ENCODE results near the gene LMNA.
"Not testable (repeated sequence)": the region's sequence is repeated elsewhere in the genome, so short reads cannot be mapped to it uniquely, and the experiment has no call there.

LMNA gene

GRCh38 chr1:156164125-156164831, 49.8 kb downstream of the LMNA start:
- Histone ChIP-seq H3K4me3 (ENCODE audit: low read length) (no peak overlapping the region), H3K9me3 (ENCODE audit: control insufficient read depth, low read length) (peaks cover 3% of the 10 kb centered on the region), H3K36me3 (ENCODE audit: control insufficient read depth, insufficient read depth, low read length, severe bottlenecking) (no peaks in the 10 kb centered on the region), H3K4me1 (ENCODE audit: control insufficient read depth, insufficient read depth, low read length) (peaks cover 23% of the 10 kb centered on the region), H3K27me3 (replicated peaks; ENCODE audit: control insufficient read depth, insufficient read depth, low read length) (no peaks in the 10 kb centered on the region), H3K9ac (ENCODE audit: low read length) (no peak overlapping the region)
- DNase-seq (ENCODE audit: low read depth), result no peak

- H3K9ac ChIP-seq (ENCODE audit: low read length), result no peak overlapping the region
- peaks cover 23% of the 10 kb centered on the region for H3K4me1 ChIP-seq (ENCODE audit: control insufficient read depth, insufficient read depth, low read length)
- H3K27me3 ChIP-seq (replicated peaks; ENCODE audit: control insufficient read depth, insufficient read depth, low read length), result no peaks in the 10 kb centered on the region
- DNase-seq (ENCODE audit: low read depth), result no peak
- H3K9me3 ChIP-seq (ENCODE audit: control insufficient read depth, low read length), result peaks cover 3% of the 10 kb centered on the region
- no peaks in the 10 kb centered on the region for H3K36me3 ChIP-seq (ENCODE audit: control insufficient read depth, insufficient read depth, low read length, severe bottlenecking)
- H3K4me3 ChIP-seq (ENCODE audit: low read length), result no peak overlapping the region
Observed at GRCh38 chr1:156165083-156165482, 50.6 kb downstream of the LMNA start.

GRCh38 chr1:156167536-156167935, 53.0 kb downstream of the LMNA start:
- DNase-seq (ENCODE audit: low read depth), result no peak
- no peak overlapping the region for H3K4me3 ChIP-seq (ENCODE audit: low read length)
- H3K9ac ChIP-seq (ENCODE audit: low read length), result no peak overlapping the region
- H3K27me3 ChIP-seq (replicated peaks; ENCODE audit: control insufficient read depth, insufficient read depth, low read length), result no peaks in the 10 kb centered on the region
- H3K4me1 ChIP-seq (ENCODE audit: control insufficient read depth, insufficient read depth, low read length), result peaks cover 7% of the 10 kb centered on the region
- H3K36me3 ChIP-seq (ENCODE audit: control insufficient read depth, insufficient read depth, low read length, severe bottlenecking), result no peaks in the 10 kb centered on the region
- peaks cover 3% of the 10 kb centered on the region for H3K9me3 ChIP-seq (ENCODE audit: control insufficient read depth, low read length)

GRCh38 chr1:156172696-156173470, 58.4 kb downstream of the LMNA start:
- Histone ChIP-seq H3K9me3 (ENCODE audit: control insufficient read depth, low read length) (no peaks in the 10 kb centered on the region), H3K27me3 (replicated peaks; ENCODE audit: control insufficient read depth, insufficient read depth, low read length) (no peaks in the 10 kb centered on the region), H3K4me1 (ENCODE audit: control insufficient read depth, insufficient read depth, low read length) (no peaks in the 10 kb centered on the region), H3K36me3 (ENCODE audit: control insufficient read depth, insufficient read depth, low read length, severe bottlenecking) (no peaks in the 10 kb centered on the region), H3K4me3 (ENCODE audit: low read length) (no peak overlapping the region), H3K9ac (ENCODE audit: low read length) (no peak overlapping the region)
- DNase-seq (ENCODE audit: low read depth), result no peak

- H3K9ac ChIP-seq (ENCODE audit: low read length), result no peak overlapping the region
- no peaks in the 10 kb centered on the region for H3K36me3 ChIP-seq (ENCODE audit: control insufficient read depth, insufficient read depth, low read length, severe bottlenecking)
- H3K27me3 ChIP-seq (replicated peaks; ENCODE audit: control insufficient read depth, insufficient read depth, low read length), result no peaks in the 10 kb centered on the region
- H3K4me1 ChIP-seq (ENCODE audit: control insufficient read depth, insufficient read depth, low read length), result no peaks in the 10 kb centered on the region
- no peaks in the 10 kb centered on the region for H3K9me3 ChIP-seq (ENCODE audit: control insufficient read depth, low read length)
- no peak overlapping the region for H3K4me3 ChIP-seq (ENCODE audit: low read length)
- no peak for DNase-seq (ENCODE audit: low read depth)
Observed at GRCh38 chr1:156176610-156177210, 62.2 kb downstream of the LMNA start.

GRCh38 chr1:156177919-156178654, 63.6 kb downstream of the LMNA start:
- DNase-seq (ENCODE audit: low read depth), result no peak
- no peaks in the 10 kb centered on the region for H3K36me3 ChIP-seq (ENCODE audit: control insufficient read depth, insufficient read depth, low read length, severe bottlenecking)
- H3K9ac ChIP-seq (ENCODE audit: low read length), result no peak overlapping the region
- no peaks in the 10 kb centered on the region for H3K4me1 ChIP-seq (ENCODE audit: control insufficient read depth, insufficient read depth, low read length)
- H3K4me3 ChIP-seq (ENCODE audit: low read length), result no peak overlapping the region
- no peaks in the 10 kb centered on the region for H3K27me3 ChIP-seq (replicated peaks; ENCODE audit: control insufficient read depth, insufficient read depth, low read length)
- H3K9me3 ChIP-seq (ENCODE audit: control insufficient read depth, low read length), result no peaks in the 10 kb centered on the region

- Histone ChIP-seq H3K4me3 (ENCODE audit: low read length) (no peak overlapping the region), H3K36me3 (ENCODE audit: control insufficient read depth, insufficient read depth, low read length, severe bottlenecking) (no peaks in the 10 kb centered on the region), H3K9me3 (ENCODE audit: control insufficient read depth, low read length) (no peaks in the 10 kb centered on the region), H3K27me3 (replicated peaks; ENCODE audit: control insufficient read depth, insufficient read depth, low read length) (no peaks in the 10 kb centered on the region), H3K4me1 (ENCODE audit: control insufficient read depth, insufficient read depth, low read length) (no peaks in the 10 kb centered on the region), H3K9ac (ENCODE audit: low read length) (no peak overlapping the region)
- DNase-seq (ENCODE audit: low read depth), result no peak
Observed at GRCh38 chr1:156180471-156180870, 66.0 kb downstream of the LMNA start.

- H3K9ac ChIP-seq (ENCODE audit: low read length); H3K9me3 ChIP-seq (ENCODE audit: control insufficient read depth, low read length); H3K27me3 ChIP-seq (replicated peaks; ENCODE audit: control insufficient read depth, insufficient read depth, low read length); H3K4me1 ChIP-seq (ENCODE audit: control insufficient read depth, insufficient read depth, low read length); H3K36me3 ChIP-seq (ENCODE audit: control insufficient read depth, insufficient read depth, low read length, severe bottlenecking); DNase-seq (ENCODE audit: low read depth); H3K4me3 ChIP-seq (ENCODE audit: low read length): not testable (repeated sequence)
Observed at GRCh38 chr1:156181391-156181924, 66.9 kb downstream of the LMNA start.

- H3K4me3 ChIP-seq (ENCODE audit: low read length); H3K9ac ChIP-seq (ENCODE audit: low read length); DNase-seq (ENCODE audit: low read depth); H3K36me3 ChIP-seq (ENCODE audit: control insufficient read depth, insufficient read depth, low read length, severe bottlenecking); H3K27me3 ChIP-seq (replicated peaks; ENCODE audit: control insufficient read depth, insufficient read depth, low read length); H3K4me1 ChIP-seq (ENCODE audit: control insufficient read depth, insufficient read depth, low read length): not testable (repeated sequence)
- peaks cover 10% of the 10 kb centered on the region for H3K9me3 ChIP-seq (ENCODE audit: control insufficient read depth, low read length)
Observed at GRCh38 chr1:156182010-156182779, 67.7 kb downstream of the LMNA start.

- peaks cover 11% of the 10 kb centered on the region for H3K9me3 ChIP-seq (ENCODE audit: control insufficient read depth, low read length)
- not testable (repeated sequence) for H3K27me3 ChIP-seq (replicated peaks; ENCODE audit: control insufficient read depth, insufficient read depth, low read length); H3K4me1 ChIP-seq (ENCODE audit: control insufficient read depth, insufficient read depth, low read length); H3K9ac ChIP-seq (ENCODE audit: low read length); H3K36me3 ChIP-seq (ENCODE audit: control insufficient read depth, insufficient read depth, low read length, severe bottlenecking); H3K4me3 ChIP-seq (ENCODE audit: low read length); DNase-seq (ENCODE audit: low read depth)
Observed at GRCh38 chr1:156186347-156187177, 72.1 kb downstream of the LMNA start.

All from adipocyte (in vitro differentiated cells).